Activated B cell treated with CpG ODN at 0.5 μM for 24 hours (primary cell): Measurements from ENCODE around the gene DAPK1. TPM values are rescaled to one million over a fixed set of nuclear protein-coding genes. Genes with fewer than 3 reads are reported as not detected.

ENCODE experiments used
- ATAC-seq: fragments of 200-7000 bp; cut with Tn5 transposase; one replicate; pipeline ENCODE4 v1.10.0; 2021; ENCODE audit warnings: low read depth, mild to moderate bottlenecking, moderate library complexity
- CTCF ChIA-PET: fragments of 350-600 bp; sonication (Branson Sonifier 250); formaldehyde crosslinking; loops from one replicate; lab custom pipeline; 2021; ENCODE audit warnings: antibody characterized with exemption; lab: Charles Lee
- POLR2A ChIA-PET: fragments of 350-600 bp; sonication (Branson Sonifier 250); formaldehyde crosslinking; loops from one replicate; lab custom pipeline; 2021; ENCODE audit warnings: antibody characterized with exemption; lab: Charles Lee
- DNase-seq: peaks from one replicate; pipeline ENCODE4 v3.0.0; 2022
- H3K27ac Mint-ChIP-seq: one replicate; pipeline ENCODE4 v1.8.0; 2020; ENCODE audit warnings: mixed read lengths
- H3K27me3 Mint-ChIP-seq: one replicate; pipeline ENCODE4 v1.8.0; 2021; ENCODE audit warnings: mixed read lengths
- H3K36me3 Mint-ChIP-seq: one replicate; pipeline ENCODE4 v1.8.0; 2021; ENCODE audit warnings: low read depth, mixed read lengths
- H3K4me1 Mint-ChIP-seq: one replicate; pipeline ENCODE4 v1.8.0; 2021; ENCODE audit warnings: mixed read lengths
- H3K4me3 Mint-ChIP-seq: one replicate; pipeline ENCODE4 v1.8.0; 2020; ENCODE audit warnings: mild to moderate bottlenecking, mixed read lengths
- H3K9me3 Mint-ChIP-seq: one replicate; pipeline ENCODE4 v1.8.0; 2020; ENCODE audit warnings: mixed read lengths
- intact Hi-C: fragments of 100-400 bp; cut with micrococcal nuclease; formaldehyde crosslinking; loops from one replicate; pipeline ENCODE4 v1.15.1; 2024
- total RNA-seq: library from RNA; stranded (reverse); gene quantifications from 2 replicates; pipeline ENCODE4 v1.2.3, GENCODE V29; 2022
- TF ChIP-seq, protein P1 (sequence below): fragments of 200-600 bp; IDR thresholded peaks from one replicate; pipeline ENCODE4 v1.8.0; 2022; ENCODE audit warnings: antibody characterized with exemption, mild to moderate bottlenecking

The DAPK1 gene
- total RNA-seq, 1 donor from 2014 or later: 1.0 TPM

DNA sequence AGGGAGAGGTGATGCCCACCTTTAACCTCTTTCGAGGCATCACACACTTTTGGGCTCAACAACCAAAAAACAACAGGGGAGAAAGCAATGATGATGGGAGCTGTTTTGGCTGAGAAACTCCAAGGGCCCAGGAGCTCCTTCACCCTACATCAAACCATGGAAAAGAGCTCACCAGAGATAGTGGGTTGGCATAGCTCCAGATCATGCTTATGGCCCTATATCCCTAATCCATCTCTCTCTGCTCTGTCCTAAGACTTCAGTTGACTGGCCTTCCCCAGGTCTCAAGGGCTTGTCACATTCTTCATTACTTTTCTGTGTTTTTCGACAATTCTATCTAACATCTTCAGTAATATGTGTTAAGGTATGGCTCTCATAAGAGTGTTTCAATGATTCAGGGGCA, 222.5 kb downstream of the DAPK1 start:
- intact Hi-C loops: no loop called here

DNA sequence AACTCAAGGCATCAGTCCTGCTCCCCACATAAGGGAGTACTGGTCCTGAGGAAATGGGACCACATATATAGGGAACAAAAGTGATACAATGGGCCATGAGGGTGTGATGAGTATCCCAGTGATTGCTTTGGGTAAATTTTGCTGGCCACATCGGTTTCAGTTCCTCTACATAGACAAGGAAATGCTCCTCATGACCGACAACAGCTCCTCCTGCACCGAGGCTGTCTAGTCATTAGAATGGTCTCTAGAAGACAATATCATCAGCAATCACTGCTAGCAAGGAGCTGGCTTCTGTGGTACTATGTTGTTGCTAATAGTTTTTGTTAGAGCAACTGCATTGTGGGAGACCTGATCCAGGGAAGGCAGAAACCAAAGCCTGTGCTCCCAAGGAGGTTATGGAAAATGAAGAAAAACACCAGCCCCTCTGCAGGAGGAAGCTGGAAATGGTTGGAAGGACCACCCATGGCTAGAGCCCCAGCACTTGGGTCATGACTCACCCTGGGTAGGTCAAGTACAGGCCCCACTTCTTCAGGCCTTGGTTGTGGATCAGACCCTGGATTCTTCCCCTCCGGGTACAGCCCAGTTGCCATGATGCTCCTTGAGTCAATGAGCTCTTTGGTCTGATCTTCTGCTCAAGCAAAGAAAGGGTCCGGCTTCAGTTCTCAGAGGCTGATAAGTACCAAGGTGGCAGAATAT, 224.9 kb downstream of the DAPK1 start:
- H3K9me3 Mint-ChIP-seq: no peaks in the 10 kb centered on the region
- no peak overlapping the region for H3K27ac Mint-ChIP-seq
- ChIA-PET POLR2A (no interaction called here), CTCF (no interaction called here)
- ATAC-seq (no peak), DNase-seq (no peak)
- H3K4me1 Mint-ChIP-seq: peaks cover 2% of the 10 kb centered on the region
- TF ChIP-seq, protein P1, sequence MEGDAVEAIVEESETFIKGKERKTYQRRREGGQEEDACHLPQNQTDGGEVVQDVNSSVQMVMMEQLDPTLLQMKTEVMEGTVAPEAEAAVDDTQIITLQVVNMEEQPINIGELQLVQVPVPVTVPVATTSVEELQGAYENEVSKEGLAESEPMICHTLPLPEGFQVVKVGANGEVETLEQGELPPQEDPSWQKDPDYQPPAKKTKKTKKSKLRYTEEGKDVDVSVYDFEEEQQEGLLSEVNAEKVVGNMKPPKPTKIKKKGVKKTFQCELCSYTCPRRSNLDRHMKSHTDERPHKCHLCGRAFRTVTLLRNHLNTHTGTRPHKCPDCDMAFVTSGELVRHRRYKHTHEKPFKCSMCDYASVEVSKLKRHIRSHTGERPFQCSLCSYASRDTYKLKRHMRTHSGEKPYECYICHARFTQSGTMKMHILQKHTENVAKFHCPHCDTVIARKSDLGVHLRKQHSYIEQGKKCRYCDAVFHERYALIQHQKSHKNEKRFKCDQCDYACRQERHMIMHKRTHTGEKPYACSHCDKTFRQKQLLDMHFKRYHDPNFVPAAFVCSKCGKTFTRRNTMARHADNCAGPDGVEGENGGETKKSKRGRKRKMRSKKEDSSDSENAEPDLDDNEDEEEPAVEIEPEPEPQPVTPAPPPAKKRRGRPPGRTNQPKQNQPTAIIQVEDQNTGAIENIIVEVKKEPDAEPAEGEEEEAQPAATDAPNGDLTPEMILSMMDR: no peak
- intact Hi-C loops: no loop called here
- H3K4me3 Mint-ChIP-seq: no peak overlapping the region
- H3K27me3 Mint-ChIP-seq: peaks cover 29% of the 10 kb centered on the region
- no peaks in the 10 kb centered on the region for H3K36me3 Mint-ChIP-seq

More for the DNA sequence above, 222.5 kb downstream of the DAPK1 start:
- Mint-ChIP-seq H3K9me3 (no peaks in the 10 kb centered on the region), H3K27me3 (peaks cover 17% of the 10 kb centered on the region), H3K4me1 (no peaks in the 10 kb centered on the region), H3K4me3 (no peak overlapping the region), H3K36me3 (no peaks in the 10 kb centered on the region), H3K27ac (no peak overlapping the region)
- ATAC-seq (no peak), DNase-seq (no peak)
- TF ChIP-seq, protein P1: no peak
- CTCF ChIA-PET: no interaction called here
- POLR2A ChIA-PET: no interaction called here

GRCh38 chr9:87725356-87725899, 227.8 kb downstream of the DAPK1 start:
- ATAC-seq (no peak), DNase-seq (no peak)
- intact Hi-C loops: no loop called here
- Mint-ChIP-seq H3K9me3 (no peaks in the 10 kb centered on the region), H3K4me1 (peaks cover 2% of the 10 kb centered on the region), H3K36me3 (no peaks in the 10 kb centered on the region), H3K27ac (no peak overlapping the region), H3K4me3 (peak overlapping the region; percentile 48), H3K27me3 (peaks cover 31% of the 10 kb centered on the region)
- TF ChIP-seq, protein P1: no peak
- ChIA-PET CTCF (no interaction called here), POLR2A (no interaction called here)

DNA sequence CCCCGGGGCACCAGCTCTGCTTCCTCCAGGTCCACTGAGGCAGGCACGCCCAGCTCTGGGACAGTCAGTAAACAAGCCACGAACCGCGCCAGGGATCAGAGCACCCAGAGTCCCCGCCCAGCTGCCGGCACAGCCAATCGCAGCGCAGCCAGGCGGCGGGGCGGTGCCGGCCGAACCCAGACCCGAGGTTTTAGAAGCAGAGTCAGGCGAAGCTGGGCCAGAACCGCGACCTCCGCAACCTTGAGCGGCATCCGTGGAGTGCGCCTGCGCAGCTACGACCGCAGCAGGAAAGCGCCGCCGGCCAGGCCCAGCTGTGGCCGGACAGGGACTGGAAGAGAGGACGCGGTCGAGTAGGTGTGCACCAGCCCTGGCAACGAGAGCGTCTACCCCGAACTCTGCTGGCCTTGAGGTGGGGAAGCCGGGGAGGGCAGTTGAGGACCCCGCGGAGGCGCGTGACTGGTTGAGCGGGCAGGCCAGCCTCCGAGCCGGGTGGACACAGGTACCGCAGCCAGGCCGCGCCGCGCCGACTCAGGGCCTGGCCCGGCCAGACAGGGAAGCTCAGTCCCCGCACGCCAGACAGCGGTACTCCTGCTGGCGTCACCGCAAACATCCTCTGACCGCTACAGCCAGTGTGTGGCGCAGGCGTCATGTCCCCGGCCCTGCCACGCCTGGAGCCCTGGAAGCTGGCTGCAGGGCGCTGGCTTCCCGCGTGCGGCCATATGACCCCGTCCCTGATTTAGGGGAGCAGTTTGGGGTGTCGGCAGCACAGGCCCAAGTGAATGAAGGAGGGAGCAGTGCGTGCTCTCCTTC, 228.4 kb downstream of the DAPK1 start, which contains the start of gene CTSL:
Gene CTSL (plus strand): TSS at position 220 of the 810 bp plus-strand sequence. CDS start 1,485 bp downstream, outside the sequence.
- POLR2A ChIA-PET: no interaction called here
- H3K27ac Mint-ChIP-seq: no peak within 1 kb of the TSS

More for the DNA sequence above, 228.4 kb downstream of the DAPK1 start, which contains the start of gene CTSL:
- Mint-ChIP-seq H3K9me3 (no peaks in the 10 kb centered on the region), H3K4me1 (peaks cover 2% of the 10 kb centered on the region), H3K27me3 (peaks cover 31% of the 10 kb centered on the region), H3K4me3 (peak within 1 kb of the TSS; percentile 48), H3K36me3 (no peaks in the 10 kb centered on the region)
- TF ChIP-seq, protein P1: no peak
- DNase-seq (no peak), ATAC-seq (no peak)
- CTCF ChIA-PET: no interaction called here
- intact Hi-C loops: no loop called here
